Hepatic stellate cell (primary cell): ENCODE measurements around the gene NR6A1.
"Not testable (repeated sequence)": the region's sequence is repeated elsewhere in the genome, so short reads cannot be mapped to it uniquely, and the experiment has no call there.

Experiments used
- DNase-seq: peaks from one replicate; pipeline ENCODE4 v3.0.0; 2011; ENCODE audit warnings: low spot score

NR6A1 gene

DNA sequence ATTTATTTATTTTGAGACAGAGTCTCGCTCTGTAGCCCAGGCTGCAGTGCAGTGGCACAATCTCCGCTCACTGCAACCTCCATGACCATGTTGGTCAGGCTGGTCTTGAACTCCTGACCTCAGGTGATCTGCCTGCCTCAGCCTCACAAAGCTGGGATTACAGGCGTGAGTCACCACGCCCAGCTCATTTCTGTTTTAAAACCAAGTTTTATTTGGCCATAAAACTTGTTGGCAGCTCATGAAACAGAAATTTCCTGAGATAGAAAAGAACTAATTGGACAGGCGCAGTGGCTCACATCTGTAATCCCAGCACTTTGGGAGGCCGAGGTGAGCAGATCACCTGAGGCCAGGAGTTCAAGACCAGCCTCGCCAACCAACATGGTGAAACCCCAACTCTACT is 155.3 kb downstream of the NR6A1 start:
- not testable (repeated sequence) for DNase-seq

DNA sequence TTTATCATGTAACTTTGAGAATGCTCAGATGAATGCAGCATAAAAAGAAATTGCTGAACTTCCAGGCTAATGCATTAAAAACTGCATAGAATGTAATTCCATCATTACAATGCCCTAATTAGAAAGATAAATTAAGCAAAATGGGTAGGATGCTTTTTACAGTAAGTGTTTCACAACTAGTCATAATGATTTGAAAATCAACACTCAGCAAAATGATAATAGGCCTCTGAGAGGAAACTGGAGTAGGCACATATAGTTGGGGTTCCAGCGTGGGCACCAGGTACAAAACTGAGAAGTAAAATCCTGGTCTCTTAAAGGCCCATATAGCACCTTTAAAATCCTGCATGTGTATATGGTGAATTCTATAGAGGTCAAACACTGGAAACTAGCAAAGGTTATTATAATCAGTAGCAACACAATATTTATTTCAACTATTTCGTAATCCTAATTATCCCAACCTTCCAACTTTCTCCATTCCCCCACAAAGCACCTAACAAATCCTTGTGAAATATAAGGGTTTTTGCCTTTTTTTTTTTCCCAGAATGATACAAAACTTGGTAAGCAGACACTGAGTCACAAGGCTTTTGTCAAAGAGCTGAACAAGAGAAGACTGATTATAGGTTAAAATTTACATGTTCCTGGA is 155.9 kb downstream of the NR6A1 start:
- no peak for DNase-seq

DNA sequence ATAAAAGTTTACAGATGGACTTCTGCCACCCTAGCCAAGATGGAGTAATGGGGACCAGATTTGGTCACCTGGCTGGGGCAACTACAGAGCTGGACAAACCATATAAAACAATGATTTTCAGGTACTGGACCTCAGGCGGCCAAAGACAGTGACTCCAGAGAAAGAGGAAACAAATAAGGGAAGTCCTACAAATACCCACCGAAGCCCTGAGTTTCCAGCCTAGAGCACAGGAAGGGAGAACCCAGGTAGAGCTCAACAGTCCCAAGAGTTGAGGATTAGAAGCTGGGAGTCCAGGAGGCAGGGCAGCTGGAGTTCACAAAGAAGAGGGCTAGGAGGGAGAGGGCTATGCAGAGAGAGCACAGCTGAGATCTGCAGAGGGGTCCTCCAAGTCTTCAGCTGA is 157.3 kb downstream of the NR6A1 start:
- no peak for DNase-seq

DNA sequence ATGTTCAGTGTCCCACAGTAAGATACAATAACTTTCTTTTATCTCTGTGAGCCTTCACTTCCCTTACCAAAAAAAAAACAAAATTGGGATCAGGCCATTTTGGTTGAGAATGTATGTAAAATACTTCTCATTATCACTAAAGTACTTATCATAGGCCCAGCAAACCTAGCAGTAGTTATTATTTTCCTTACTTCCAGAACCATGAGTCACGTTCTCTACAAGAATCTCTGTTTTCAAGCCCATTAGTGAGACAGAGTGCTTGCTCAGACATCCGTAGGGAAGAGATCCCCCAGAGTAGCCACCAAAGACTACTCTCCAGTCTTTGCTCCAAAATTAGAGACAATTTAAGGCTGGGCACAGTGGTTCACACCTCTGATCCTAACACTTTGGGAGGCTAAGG is 160.0 kb downstream of the NR6A1 start:
- no peak for DNase-seq

DNA sequence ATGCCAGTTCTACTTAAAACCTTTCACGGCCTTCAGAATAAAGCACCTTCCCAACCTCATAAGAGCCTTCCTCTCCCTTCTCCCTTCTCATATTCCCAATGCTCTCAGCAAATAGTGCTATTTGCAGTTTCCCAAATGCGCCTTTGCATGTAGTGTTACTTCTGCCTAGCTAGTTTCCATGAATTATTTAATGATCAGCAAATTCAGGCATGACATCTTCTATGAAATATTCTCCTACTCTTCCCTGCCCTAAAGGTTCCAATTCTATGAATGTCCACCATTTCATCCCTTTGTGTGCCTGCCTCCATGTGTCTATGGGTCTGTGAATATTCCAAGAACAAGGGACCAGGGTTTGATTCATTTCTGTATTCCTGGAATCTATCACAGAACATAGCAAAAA is 165.1 kb downstream of the NR6A1 start:
- no peak for DNase-seq

DNA sequence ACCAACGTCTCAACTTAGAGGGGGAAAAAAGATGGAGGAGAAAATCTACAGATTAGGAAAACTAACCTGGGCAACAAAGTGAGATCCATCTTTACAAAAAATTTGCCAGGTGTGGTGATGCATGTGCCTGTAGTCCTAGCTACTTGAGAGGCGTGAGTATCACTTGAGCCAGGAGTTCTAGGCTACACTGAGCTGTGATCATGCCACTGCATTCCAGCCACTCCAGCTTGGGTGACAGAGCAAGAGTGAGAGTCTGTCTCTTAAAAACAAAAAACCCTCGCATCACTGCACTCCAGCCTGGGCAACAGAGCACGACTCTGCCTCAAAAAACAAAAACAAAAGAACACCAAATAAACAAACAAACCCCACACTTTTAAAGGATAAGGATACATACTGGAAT is 165.9 kb downstream of the NR6A1 start:
- no peak for DNase-seq

DNA sequence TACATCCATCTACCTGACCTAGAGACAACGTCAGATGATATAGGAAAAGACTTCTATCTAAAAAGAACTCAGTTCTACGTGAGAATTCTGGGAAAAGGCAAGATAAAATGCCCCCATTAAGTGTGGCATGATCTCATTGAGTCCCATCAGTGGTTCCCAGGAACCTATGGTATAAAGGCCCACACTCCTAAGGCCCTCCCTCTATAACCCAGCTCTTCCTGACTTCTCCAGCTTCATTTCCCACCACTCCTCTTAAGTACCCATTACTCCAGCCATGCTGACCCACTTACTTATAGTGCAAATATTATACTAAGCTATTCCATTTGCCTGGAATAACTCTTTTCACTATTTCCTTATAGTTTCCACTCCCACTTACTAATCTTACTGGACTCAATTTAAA is 168.5 kb downstream of the NR6A1 start:
- DNase-seq, result no peak

DNA sequence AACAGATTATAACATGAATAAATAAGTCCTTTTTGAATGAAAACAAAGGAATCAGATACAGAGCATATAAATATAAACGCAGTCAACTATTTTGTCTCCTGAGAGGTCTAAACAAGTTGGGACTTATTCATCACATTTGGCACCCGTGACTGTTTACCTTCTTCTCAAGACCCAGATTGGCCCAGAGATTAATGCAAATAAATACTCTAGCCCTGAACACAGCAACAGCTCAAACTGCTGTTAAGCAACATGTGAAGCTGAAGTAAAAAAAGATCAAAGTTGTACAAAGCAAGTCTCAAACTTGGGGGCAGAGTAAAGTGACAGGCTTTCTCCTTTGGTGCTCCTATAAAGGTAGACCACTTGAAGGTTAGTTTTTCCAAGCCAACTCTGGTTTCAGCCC is 168.9 kb downstream of the NR6A1 start:
- DNase-seq, result no peak

DNA sequence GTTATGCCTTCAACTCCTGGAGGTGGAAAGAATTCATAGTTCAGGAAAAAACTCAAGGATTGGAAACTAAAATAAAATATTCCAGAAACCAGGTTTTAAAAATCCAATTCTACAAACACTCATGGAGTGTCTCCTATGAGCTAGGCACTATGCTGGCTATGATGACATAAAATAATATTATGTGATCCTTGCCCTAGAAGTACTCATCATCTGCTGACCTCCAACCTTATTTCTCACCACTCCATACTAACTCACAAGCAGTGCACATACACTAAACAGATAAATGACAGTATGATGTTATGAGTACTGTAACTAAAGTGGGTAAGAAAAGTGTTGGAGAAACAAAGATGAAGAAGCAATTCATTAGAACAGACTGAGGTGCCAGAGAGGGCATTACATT is 170.7 kb downstream of the NR6A1 start:
- no peak for DNase-seq

DNA sequence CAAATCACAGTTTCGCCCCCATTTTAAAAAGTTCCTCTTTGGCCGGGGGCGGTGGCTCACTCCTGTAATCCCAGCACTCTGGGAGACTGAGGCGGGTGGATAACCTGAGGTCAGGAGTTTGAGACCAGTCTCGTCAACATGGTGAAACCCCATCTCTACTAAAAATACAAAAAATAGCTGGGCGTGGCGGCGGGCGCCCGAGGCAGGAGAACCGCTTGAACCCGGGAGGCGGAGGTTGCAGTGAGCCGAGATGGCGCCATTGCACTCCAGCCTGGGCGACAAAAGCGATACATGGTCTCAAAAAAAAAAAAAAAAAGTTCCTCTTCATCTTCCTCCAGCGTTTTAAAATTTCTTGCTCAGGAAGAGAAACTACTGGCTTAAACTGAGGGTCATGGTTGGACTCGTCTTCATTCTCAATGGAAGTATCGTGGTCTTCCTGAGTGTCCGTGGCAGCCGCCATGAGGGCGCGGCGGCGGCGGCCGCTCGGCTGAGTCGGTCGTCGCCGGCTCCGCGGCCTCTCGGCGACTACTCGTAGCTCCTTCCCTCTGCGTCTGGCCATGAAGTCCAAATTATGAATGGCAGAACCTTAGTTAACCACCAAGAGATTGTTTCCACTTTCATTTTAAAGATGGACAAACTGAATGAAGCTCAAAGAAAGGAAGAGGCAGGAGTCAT is 171.9 kb downstream of the NR6A1 start:
- DNase-seq, result no peak

DNA sequence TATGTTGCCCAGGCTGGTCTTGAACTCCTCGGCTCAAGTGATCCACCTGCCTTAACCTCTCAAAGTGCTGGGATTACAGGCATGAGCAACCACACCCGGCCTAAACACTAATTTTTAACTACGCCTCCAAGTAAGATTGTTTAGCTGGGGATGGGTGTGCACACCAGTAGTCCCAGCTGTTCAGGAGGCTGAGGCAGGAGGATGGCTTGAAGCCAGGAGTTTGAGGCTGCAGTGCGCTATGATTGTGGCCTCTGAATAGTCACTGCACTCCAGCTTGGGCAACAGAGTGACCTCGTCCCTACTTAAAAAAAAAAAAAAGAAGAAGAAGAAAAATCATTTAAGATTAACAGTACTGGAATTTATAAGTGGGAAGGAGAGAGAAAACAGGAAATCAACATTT is 173.1 kb downstream of the NR6A1 start:
- DNase-seq, result no peak

DNA sequence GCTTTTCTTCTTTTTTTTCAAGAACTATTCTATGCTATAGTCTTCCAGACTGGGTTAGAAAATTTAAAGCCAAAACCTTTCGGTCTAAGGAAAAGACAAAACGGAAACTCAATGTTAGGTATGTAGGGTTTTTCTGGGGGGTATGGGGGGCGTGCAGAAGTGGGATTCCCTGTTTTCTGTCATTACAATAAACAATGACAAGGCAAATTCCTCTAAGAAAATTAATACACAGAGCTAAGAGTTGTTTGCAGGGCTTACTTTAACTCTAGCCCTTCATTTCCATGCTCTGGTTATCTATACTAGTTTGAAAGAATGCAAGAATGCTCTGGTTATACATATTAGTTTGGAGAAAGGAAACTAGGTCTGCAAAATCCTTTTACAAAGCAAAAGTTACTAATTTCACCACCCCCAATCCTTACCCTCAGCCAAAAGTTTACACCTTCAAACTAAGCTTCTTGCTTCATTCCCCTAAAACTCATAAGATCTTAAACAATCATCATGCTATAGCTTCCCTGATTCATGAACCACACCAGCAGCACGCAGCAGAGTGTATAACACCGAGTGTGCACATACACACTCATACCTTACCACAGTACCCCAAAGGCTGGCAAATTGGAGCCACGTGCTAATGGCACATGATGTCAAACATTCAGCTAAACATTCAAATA is 174.8 kb downstream of the NR6A1 start:
- no peak for DNase-seq

DNA sequence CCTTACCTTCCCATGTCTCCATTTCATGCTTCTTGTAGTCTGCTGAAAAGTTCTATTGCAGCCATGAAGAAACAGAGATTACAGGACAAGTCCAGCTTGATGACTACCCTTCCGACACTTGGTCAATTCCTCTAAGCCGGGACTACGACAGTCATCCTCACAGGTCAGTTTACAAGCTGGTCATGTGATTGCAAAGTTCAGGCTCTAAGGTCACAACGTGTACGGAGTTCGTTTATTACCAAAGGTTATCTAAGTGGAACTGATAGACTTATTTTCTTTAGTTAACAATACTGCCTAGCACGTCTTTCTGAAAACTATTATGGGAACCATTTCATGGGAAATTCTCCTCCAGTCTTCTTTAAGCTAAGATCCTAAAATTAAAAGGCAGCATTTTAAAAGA is 175.4 kb downstream of the NR6A1 start:
- no peak for DNase-seq

DNA sequence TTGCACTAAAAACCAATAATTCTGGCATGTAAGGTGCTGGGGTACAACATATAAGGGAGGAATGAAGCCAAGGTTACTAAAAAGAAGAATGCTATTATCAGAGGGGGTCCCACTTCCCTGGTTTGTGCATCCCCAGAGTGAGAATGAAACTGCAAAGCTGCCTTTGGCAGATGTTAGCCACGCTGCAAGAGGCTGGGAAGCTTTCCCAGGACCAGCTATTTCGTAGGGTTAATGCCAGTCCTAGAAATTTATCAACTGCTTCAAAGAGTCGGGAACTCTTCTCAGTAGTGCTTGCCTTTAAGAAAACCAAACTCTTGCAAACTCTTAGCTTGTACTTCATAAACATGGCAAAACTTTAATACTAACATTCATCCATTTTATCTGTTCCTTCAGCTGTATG is 176.4 kb downstream of the NR6A1 start:
- DNase-seq, result no peak

DNA sequence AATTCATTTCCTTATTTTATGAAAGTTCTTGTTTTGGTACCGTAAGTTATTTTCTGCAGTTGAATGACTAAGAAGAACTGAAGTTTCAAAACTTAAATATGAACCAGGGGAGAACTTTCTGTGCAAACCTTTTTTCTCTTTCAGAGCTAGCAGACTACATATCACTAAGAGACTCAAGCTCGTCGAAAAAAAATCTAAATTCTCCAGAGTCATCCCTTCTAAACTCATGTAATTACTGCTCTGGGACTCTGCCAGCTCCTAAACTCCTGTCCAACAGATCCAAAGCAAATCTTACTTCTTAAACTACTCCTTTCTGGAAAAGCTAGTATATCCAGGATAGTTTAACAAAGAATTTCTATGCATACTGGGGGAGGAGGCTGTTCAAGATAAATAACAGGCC is 176.9 kb downstream of the NR6A1 start:
- no peak for DNase-seq

DNA sequence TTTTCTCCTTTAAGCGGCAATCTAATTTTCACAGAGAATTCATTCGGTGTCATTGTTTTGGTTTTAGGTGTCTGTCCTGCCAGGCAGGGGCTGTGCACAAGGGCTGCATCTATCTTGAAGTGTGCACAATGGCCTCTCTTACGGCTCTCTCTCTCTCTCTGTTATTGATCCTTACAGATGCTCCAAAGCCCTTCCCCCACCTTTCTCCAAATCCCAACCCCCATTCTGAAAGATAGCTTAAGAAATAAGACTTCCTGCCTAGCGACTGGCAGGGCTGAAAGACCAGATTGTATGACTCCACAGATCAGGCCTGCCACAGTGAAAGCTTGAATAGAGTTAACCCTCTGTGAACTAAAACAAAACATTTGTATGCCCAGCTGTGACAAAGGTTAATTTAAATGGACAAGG is 177.5 kb downstream of the NR6A1 start:
- no peak for DNase-seq

DNA sequence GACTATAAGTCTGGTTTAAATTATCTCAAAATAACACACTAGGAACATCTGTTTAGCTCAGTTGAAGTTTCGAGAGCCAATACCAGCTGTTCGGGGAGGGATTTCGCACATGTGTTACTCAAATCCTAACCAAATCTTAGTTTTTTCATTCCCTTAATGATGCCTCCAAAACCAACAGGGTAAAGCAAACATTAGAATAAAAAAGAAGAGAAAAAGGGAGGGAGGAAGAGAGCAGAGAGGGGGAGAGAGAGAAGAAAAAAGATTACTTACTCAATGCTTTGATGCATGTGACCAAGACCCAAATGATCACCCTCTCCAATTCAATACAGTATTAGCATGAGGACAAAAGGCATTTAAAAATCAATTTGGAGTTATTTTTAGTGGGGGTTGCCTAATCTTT is 177.9 kb downstream of the NR6A1 start:
- no peak for DNase-seq

DNA sequence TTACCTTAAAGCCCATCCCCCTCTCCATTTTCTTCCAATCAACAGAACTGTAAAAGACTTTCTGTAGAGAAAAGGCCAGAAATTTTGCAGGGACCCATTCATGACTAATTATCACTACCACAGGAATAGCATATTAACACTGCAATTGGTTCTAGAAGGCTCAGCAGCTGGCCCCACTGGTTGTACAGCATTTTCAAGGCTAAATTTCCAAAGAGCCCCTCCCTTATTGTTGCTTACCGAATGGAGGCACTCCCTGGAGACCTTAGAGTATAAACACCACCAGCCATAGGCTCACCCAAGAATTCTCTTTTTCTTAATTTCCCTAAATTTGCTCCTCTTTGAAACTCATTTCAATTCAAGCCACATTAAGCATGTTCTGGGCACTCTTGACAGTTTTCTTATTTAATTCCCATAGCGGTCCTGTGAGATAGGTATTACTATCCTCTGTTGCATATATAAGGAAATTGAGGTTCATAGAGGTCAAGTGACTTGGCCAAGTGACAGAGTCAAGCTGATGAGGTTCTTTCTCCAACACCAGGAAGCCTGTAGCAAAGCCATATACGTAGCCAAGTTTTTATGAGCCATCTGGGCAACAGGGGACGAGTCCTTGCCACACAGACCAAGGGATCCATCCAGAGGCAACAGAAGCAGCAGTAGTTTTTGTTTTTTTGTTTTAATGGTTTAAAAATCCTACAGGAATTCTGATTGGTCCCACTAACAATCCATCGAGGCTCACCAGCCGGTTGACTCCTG is 180.0 kb downstream of the NR6A1 start:
- no peak for DNase-seq

DNA sequence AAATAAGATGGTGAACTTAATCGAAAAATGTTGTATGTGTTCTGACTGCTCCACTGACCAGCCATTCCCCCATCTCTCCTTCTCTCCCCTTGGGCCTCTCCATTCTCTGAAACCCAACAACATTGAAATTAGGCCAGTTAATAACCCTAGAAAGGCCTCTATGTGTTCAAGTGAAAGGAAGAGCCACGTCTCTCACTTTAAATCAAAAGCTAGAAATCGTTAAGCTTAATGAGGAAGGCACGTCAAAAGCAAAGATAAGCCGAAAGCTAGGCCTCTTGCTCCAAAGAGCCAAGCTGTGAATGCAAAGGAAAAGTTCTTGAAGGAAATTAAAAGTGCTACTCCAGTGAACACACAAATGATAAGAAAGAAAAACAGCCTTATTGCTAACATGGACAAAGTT is 186.5 kb downstream of the NR6A1 start:
- no peak for DNase-seq

DNA sequence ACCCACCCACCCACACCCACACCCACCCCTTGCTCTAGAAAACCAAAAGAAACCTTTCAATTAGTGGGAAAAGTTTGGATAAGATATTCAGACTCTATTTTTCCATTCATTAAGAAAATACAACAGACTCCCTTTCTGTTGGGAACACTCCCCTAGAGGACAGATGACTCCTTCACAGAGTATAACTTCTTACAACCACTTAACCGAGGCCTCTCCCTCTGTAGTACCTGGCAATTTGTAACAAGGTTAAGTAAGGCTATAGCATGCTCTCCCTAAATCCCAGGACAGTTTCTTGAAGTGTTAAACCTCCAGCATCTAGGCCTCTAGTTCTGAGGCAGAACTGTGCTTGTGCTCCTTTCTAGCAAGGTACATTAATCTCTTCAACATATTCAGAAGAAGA is 188.0 kb downstream of the NR6A1 start:
- DNase-seq, result no peak

DNA sequence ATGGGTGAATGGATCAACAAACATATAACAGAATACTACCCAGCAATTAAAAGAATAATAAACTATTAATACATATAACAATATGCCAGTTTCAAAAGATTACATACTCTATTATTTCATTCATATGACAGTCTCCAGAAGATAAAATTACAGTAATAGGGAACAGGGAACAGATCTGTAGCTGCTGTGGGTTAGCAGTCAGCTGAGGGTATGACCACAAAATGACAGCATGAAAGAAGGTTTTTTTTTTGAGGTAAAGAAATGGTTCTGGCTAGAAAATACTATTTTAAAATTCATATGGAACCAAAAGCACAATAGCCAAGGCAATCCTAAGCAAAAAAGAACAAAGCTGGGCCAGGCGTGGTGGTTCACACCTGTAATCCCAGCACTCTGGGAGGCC is 190.9 kb downstream of the NR6A1 start:
- no peak for DNase-seq

DNA sequence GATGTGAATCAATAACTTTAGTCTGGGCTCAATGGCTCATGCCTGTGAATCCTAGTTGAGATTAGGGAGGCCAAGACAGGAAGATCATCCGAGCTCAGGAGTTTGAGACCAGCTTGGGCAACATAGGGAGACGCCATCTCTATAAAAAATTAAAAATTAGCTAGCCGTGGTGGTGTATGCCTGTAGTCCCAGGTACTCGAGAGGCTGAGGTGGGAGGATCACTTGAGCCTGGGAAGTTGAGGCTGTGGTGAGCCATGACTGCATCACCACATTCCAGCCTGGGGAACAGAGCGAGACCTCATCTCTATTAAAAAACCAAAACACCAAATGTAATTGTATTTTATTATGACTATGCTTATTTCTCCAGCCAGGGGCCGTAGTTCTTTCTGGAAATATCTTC is 194.4 kb downstream of the NR6A1 start:
- DNase-seq, result no peak
